Stimulated activated naive CD4-positive, alpha-beta T cell (primary cell): ENCODE data around the gene VPS45.

ENCODE experiments used
- DNase-seq, 6 experiments: peaks; one replicate each; lab custom pipeline; 2025; lab: John Stamatoyannopoulos, UW

Gene VPS45

DNA sequence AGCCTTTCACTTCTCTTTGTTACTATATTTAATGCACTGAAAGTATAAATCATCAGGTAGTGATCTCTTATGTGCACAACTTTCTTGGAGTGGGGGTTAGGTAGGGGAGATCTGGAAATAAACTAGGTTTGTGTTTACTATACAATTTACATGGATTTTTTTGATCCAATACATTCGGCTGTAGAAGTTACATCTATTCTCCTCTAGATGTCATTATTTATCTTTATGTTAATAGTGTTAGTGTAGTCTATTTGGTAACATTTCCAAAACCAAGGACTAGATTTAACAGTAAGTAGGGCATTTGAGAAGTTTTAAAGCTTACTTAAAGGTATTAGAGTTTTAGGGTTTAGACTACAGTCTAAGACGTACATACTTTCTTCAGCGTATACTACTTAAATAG, 5.4 kb downstream of the VPS45 start:
- peak in 3 of 6 experiments; percentile 20 to 49 (median 43) for DNase-seq

- no peak for DNase-seq
Measured at GRCh38 chr1:150073516-150073915, 5.9 kb downstream of the VPS45 start.

DNA sequence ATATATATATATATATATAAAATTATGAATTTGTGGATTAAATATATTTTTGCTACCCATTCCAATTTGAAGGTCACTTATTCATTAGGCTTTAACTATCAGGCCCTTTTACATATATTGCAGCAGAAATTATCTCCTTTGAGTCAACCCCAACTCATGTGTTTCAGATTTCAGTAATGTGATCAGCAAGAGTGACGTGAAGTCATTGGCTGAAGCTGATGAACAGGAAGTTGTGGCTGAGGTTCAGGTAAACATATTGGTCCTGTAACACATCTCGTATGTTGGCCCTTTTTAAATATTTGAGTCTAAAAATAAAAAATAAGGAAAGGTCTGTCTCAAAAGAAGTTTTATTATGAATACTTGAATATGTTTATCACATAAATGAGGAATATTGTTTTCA, 8.5 kb downstream of the VPS45 start:
- no peak for DNase-seq

GRCh38 chr1:150076985-150077384, 9.4 kb downstream of the VPS45 start:
- DNase-seq: no peak

DNA sequence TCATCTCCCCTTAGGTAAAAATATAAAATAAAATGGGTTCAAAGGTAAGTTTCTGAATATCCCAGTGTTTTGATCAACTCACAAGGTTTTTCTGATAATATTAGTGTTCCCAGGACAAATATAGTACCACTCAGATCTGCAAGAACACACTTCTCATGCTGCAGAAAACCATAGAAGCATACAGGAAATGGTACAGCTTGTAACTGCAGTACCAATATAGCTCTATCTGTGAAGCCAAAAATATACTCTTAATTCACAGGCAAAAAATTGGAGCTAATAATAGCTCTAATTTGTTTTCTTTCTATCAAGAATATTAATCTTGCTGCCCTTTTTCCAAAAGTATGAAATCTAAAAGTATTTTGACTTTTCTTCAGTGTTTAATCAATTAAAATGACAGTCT, 13.2 kb downstream of the VPS45 start:
- no peak for DNase-seq

DNA sequence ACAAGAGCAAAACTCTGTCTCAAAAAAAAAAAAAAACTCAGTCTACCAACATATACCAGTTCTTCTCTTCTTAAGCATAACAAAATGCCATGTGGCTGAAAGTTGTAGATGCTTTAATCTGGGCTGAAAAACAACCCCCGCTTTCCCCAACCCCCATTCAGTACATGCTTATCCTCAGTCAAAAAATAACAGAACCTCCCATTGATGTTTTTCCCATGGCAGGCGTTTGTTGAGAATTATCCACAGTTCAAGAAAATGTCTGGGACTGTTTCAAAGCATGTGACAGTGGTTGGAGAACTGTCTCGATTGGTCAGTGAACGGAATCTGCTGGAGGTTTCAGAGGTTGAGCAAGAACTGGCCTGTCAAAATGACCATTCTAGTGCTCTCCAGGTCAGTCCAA, 14.9 kb downstream of the VPS45 start:
- no peak for DNase-seq

DNA sequence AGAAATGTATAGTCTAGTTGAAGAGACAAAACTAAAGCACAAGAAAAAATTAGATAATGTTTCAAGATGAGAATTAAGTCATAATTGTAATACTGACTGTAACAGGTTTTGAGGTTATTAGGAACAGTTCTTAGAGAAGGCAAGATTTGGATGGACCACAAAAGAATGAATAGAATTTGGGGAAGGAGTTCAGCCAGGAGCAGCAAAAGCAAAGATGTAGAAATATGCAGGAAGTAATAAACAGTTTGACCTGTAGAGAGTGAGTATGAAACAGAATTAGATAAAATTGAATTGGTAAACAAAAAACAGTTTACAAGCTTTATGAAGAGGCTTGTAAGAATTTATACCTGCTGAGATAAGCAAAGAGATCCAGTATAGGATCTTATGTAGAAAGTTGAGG, 16.3 kb downstream of the VPS45 start:
- no peak for DNase-seq

DNA sequence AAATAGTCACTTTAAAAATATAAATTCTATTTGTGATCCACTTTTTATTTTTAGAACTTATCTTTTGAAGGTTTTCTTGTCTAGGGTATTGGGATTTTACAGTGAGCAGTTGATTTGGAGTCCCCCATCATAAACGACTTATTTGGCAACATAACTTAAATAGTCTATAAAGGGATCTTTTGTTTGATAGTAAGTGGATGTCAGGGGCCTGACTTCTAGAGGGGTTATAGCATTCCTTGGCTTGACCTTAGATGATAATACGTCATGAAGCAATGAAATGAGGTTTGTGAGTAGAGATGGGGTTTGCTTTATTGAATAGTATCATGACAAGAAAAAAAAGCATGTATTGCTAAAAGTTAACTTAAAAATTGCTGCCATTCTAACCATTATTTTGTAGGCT, 17.8 kb downstream of the VPS45 start:
- DNase-seq: no peak

DNA sequence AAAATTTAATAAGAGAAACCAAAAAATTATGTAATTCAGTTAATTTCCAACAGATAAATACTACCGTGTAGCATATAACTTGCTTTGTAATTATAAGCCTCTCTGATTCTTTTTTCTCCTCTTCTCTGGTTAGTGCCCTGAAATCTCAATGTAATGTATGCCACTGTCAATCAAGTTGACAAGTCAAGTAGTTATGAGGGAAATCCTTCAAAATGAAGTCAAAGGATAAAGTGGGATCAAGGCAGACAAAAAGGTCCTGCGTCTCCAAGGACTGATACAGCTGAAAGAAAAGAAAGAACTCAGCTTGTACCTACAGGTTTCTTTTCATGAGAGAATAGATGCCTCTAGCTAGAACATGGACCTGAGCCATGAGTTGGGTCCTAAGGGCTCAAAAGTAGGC, 19.8 kb downstream of the VPS45 start:
- no peak for DNase-seq

GRCh38 chr1:150089846-150090520, 22.4 kb downstream of the VPS45 start:
- no peak for DNase-seq

GRCh38 chr1:150092180-150092791, 24.7 kb downstream of the VPS45 start:
- peak in 2 of 6 experiments; percentile 6 to 11 for DNase-seq

GRCh38 chr1:150093805-150094204, 26.2 kb downstream of the VPS45 start:
- DNase-seq: no peak

DNA sequence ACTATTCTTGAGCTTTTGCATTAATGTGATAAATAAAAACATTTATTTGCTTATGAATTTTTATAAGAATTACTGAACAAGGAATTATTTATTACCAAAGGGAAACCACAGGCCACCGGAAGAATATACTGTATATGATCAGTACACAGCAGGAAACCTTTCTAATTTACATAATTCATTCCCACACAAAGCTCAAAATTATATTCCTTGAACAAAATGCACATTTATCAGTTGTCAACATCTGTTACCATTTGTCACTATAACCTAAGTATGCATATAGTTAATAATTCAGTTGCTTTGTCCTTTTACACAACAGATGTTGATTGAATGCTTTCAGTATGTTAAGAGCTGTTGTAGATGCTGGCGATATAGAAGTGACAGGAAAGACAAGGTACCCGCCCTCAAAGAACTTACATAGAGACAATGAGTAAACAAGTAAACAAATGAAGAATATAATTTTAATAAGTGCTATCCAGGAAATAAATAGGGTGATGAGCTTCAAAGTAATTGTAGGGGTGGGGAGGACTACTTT, 27.2 kb downstream of the VPS45 start:
- no peak for DNase-seq

GRCh38 chr1:150102986-150103385, 35.4 kb downstream of the VPS45 start:
- DNase-seq: peak in 2 of 6 experiments; percentile 6 to 8

DNA sequence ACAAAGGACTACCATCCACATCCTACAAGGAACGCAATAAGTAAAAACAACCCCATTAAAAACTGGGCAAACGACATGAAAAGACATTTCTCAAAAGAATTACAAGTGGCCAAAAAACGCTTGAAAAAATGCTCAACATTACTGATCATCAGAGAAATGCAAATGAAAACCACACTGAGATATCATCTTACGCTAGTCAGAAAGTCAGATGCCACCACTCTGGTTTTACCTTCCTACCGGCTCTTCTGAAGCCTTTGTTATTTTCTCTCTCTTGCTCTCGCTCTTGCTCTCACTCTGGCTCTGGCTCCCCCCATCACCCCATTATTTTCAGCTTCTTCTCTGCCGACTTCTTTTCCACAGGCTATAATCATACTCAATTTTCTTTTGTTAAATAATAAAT, 38.8 kb downstream of the VPS45 start:
- peak in 3 of 6 experiments; percentile 47 to 61 (median 52) for DNase-seq

GRCh38 chr1:150109586-150109985, 42.0 kb downstream of the VPS45 start:
- DNase-seq: peak in 3 of 6 experiments; percentile 33 to 66 (median 36)

DNA sequence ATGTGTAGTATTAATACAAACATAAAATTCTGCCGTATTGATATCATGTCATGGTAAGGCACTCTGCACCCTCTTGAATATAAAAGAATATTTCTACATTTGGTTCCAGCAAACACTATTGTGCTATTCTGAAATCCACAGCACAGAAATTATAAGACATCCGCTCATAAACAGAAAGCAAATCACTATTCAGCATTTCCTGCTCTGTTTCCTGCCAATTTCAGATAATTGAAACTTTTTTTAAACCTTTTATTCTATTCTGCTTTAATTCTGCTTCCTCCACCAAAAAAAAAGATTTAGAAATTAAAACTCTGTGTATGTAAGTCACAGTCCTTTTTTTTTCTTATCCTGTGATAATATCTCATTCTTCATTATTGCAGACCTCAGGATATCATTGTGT, 42.5 kb downstream of the VPS45 start:
- peak in 3 of 6 experiments; percentile 23 to 37 (median 23) for DNase-seq

DNA sequence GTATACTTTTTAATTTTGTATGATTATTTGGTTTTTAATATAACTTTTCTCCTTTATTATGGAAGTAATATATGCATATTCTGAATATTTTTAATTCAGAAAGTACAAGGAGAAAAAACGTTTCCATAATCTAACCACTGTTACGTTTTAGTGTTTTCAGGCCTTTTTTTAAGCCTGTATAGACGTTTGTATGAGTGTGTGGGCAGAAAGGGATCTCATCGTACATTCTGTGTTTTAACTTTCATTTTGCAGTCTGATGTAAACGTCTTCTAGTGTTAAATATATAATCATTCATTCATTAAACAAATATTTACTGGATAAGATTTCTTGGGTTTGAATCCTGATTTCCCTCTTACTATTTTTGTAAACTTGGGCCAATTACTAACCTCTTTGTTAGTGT, 44.1 kb downstream of the VPS45 start:
- no peak for DNase-seq

DNA sequence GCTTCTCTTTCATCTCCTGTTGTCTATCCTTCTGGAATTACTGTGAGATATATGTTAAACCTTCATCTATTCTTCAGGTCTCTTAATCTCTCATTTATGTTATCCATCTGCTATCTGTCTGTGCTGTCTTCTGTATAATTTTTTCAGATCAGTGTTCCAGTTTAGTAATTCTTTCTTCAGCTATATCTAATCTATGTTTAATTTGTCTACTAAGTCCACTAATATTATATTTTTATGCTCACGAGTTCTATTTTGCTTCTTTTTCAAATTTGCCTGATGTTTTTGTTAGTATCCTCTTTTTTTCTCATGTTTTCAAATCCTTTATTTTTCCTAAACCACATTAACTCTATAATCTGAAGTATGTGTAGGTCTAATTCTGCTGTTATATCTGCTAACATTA, 47.5 kb downstream of the VPS45 start:
- DNase-seq: no peak

- DNase-seq: no peak
Measured at GRCh38 chr1:150118716-150119115, 51.1 kb downstream of the VPS45 start.

- no peak for DNase-seq
Measured at GRCh38 chr1:150121236-150121862, 53.8 kb downstream of the VPS45 start.

DNA sequence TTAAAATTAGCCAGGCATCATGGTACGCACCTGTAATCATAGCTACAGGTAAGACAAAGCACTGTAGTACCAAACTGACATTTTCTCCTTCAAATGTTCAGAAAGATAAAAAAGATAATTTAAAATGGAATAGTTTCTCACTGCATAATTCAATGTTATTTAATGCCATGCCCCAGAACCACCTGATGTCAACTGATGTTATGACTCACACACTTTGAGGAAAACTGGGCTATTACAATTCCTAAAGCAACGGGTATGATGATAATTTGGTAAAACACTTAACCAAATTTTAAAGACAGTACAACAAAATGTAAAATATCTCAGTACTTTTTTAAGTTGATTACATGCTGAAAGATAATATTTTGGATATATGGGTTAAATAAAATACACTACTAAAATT, 59.2 kb downstream of the VPS45 start:
- no peak for DNase-seq

GRCh38 chr1:150127464-150127863, 59.9 kb downstream of the VPS45 start:
- DNase-seq: no peak
